T-helper 22 cell (primary cell): ENCODE results near the gene PHC3.
A peak's percentile ranks its signal among the peaks of the same experiment; 100 is the strongest.
"Not testable (repeated sequence)": the region's sequence is repeated elsewhere in the genome, so short reads cannot be mapped to it uniquely, and the experiment has no call there.

Experiments
- DNase-seq: peaks from one replicate; pipeline ENCODE4 v3.0.0-alpha.2; 2020; ENCODE audit warnings: low read depth

The PHC3 gene

DNA sequence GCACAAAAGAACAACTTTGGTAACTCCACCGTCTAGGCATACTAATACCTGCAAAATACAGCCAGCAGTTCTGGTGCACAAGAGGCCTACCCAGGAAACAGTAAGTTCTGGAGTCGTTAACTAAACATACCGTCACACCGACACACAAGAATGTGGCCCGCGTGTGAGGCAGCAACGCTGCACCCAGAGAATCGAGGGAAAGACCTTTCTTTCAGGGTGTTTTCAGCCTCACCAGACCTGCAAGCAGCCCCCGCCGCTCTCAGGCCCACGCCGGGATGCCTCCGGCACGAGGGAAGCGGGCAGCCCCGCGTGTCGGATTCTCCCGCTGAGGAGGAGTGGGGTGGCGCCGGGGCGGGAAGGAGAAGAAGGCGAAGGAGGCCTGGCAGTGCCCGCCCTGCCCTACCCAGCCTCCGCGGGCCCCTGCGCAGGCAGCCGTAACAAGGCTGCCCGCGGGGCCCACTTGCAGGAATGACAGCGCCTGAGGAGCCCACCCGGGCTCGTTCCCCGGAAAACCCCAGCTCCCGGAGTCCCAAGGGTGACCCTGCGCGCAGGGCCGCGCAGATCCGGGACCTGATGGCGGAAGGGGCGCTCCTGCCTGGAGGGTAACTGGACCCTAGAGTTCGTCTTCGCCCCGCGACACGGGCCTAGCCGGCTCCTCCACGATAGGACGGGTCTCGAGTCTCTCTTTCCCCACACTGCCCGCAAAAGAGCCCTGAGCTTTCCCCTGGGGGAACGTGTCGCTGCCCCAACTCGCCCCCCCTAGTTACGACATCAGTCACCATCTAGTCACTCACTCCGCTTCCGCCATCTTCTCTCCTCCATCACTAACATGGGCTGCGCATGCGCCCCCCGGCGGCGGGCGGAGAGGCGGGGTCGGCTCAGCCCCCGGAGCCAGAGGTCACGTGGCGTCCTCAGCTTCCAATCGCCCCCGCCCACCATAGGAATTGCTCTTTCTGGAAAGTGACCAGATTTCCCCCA lies at the start of gene PHC3:
TSS of gene PHC3 (minus strand) at position 826 of the 978 bp plus-strand sequence. CDS start at position 808, 18 bp downstream.
- DNase-seq, result peak; percentile 86

- DNase-seq, result no peak
These were observed 46.7 kb upstream of the PHC3 start for GRCh38 chr3:170228093-170228766.

DNA sequence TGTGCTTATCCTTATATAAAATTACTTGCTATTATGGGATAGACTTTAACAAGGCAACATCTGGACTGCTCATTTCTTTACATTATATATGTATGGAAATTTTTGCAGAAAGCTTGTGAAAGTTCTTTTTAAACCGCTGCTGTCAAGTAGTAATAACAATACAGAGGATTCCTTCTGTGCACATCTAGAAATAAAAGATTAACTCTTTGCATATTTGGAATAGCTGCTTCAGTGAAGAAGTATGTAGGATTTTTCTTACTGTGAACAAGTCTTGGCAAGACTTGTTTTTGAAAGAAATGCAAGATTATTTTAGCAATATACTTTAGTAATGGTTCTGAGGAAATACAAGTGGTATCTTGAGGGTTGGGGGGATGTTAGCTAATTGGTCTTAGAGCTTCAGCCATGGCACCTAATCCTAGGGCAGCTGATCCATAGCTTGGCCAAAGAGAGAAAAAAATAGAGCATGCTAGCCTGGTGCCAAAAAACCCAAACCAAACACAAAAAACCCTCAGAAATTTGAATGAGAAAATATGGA lies 45.0 kb upstream of the PHC3 start:
- no peak for DNase-seq

DNA sequence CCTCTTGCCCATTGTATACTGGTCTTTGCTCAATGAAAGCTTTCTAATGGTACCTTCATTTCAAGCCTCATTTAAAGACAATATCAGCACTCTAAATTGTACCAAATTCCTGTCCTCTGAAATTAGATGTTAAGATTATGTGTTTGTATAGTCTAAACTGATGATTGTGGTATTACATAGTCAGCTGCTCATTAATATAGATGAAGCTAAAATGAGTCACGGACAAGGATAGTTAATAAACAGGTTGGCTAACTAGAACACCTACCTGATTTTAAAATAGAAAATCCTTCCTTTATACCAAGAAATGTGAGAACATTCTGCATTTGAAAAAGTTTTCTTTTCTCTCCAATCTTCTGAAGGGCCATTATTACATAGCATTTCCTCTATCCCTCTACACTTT lies 43.6 kb upstream of the PHC3 start:
- no peak for DNase-seq

DNA sequence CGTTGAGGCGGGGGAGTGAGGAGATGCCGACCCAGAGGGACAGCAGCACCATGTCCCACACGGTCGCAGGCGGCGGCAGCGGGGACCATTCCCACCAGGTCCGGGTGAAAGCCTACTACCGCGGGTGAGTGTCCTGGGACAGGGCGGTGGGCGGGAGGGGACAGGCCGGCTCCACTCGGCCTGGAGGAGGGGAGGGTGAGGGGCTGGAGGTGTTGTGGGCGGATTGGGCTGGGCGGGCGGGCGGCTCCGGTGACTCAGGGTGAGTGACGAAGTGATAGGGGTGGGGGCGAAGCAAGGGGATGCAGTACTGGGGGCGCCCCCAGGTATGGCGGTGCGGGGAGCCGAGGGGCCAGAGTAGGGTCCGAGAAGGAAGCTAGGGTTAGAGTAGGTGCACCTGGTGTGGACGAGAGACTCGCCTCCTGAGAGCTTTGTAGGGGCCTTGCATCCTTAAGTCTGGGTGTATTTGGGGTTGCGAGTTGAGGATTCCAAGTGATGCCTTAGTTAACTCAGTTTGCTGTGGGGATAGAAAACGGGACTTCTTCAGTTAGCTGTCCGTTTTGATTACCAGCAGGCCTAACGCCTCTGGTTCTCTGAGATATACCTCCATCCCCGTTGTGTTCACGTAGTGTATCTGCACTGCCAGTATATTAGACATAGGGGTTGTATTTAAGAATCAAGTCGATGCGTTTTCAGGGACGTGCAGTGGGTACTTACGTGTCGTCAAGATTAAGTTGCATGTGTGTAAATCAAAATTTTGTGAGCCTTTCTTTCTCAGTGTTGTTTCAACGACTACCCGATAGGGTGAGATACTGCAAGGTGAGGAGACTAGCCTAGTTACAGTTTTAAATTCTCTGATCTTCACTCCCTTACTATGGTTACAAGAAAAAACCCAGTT lies 41.4 kb upstream of the PHC3 start:
- peak; percentile 42 for DNase-seq

GRCh38 chr3:170221924-170222646 lies 40.6 kb upstream of the PHC3 start, which contains the start of gene PRKCI:
Gene PRKCI (plus strand): TSS chr3:170222424. CDS start chr3:170222670, 246 bp downstream.
- DNase-seq, result peak; percentile 79

DNA sequence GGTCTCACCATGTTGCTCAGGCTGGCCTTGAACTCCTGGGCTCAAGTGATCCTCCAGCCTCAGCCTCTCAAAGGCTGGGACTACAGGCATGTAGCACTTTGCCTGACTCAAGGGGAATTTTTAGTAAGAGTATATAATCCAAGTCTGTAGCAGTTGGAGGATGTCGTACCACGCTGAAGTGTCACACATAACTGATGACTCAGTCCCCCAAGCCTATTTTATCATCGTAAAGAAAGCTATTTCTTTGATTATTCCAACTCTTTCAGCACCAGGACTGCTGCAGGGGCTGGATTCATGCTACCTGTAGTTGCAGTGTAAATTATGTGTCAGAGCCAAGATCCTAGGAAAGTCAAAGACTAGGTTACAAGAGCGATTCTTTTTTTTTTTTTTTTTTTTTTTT lies 39.3 kb upstream of the PHC3 start:
- DNase-seq, result no peak

DNA sequence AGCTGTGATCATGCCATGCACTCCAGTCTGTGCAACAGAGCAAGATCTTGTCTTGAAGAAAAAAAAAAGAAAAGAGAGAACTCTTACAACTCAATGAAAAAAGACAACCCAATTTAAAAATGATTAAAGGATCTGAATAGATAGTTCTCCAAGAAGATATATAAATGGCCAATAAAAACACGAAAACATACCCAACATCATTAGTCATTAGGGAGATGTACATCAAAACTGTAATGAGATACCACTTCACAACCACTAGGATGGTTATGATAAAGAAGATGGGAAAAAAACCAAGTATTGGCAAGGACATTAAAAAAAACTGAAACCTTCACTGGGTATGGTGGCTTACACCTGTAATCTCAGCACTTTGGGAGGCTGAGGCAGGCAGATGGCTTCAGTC lies 38.3 kb upstream of the PHC3 start:
- DNase-seq, result no peak

DNA sequence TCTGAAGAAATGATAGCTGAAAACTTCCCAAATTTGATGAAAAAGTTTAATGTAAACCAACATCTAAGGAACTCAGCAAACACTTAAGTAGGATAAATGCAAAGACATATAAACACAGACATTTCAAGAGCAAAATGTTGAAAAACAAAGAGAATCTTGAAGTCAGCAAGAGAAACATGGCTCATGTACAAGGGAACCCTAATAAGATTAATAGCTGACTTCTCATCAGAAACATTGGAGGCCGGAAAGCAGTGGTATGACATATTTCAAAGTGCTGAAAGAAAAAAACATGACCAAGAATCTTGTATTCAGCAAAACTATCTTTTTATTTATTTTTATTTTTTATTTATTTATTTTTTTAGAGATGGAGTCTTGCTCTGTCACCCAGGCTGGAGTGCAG lies 30.1 kb upstream of the PHC3 start:
- no peak for DNase-seq

DNA sequence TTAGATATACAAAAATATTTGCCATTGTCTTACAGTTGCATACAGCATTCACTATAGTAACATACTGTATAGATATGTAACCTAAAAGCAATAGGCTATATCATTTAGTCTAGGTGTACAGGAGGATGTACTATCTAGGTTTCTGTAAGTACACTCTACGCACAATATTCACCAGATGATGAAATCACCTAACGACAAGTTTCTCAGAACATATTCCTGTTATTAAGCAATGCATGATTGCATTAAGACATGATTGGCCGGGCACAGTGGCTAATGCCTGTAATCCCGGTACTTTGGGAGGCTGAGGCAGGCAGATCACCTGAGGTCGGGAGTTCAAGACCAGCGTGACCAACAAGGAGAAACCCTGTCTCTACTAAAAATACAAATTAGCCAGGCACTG lies 26.2 kb upstream of the PHC3 start:
- DNase-seq, result no peak

DNA sequence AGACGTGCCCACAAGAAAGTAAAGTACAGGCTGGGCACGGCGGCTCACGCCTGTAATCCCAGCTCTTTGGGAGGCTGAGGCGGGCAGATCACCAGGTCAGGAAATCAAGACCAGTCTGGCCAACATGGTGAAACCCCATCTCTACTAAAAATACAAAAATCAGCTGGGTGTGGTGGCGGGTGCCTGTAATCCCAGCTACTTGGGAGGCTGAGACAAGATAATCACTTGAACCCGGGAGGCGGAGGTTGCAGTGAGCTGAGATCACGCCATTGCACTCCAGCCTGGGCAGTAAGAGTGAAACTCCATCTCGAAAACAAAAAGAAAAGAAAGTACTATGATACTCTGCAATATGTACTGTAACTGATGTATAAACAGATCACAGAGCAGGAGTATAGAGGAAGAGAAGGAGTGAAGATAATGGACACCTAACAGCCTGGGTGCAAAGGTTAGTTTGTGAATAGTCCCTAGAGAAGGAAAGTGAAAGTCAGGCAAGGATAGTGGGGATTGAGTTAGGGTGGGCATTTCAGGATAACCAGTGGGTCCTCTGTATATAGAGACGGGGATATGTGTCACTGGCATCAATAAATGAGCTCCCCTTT lies 24.7 kb upstream of the PHC3 start:
- DNase-seq, result not testable (repeated sequence)

DNA sequence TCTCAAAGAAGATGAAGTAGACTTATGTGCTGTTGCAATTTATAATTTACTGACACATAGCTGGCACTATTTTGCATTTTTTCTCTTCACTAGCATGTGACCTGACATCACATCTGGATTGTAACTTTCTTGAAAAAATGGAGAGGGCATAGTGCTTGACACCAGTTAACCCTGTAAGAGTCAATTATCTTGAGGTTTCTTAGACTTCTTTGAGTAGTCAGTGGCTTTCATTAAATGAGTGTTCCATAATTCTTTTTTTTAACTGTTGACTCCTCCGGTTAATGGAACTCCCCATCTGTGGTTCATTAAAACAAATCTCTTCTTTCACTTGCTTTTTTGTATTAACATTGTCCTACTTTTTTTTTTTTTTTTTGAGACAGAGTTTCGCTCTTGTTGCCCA lies 23.8 kb upstream of the PHC3 start:
- no peak for DNase-seq

- no peak for DNase-seq
These were observed 23.0 kb upstream of the PHC3 start for GRCh38 chr3:170204509-170204908.

GRCh38 chr3:170204023-170204472 lies 22.5 kb upstream of the PHC3 start:
- no peak for DNase-seq

- no peak for DNase-seq
These were observed 21.9 kb upstream of the PHC3 start for GRCh38 chr3:170203457-170203856.

- DNase-seq, result no peak
These were observed 20.0 kb upstream of the PHC3 start for GRCh38 chr3:170201527-170201926.

- no peak for DNase-seq
These were observed 19.5 kb upstream of the PHC3 start for GRCh38 chr3:170200987-170201386.

GRCh38 chr3:170196833-170197232 lies 15.3 kb upstream of the PHC3 start:
- DNase-seq, result no peak

GRCh38 chr3:170195759-170196158 lies 14.2 kb upstream of the PHC3 start:
- not testable (repeated sequence) for DNase-seq

- no peak for DNase-seq
These were observed 8.1 kb upstream of the PHC3 start for GRCh38 chr3:170189398-170190256.
